Activated gamma-delta T cell treated with Interleukin-2 at 50 U/mL for 16 hours (primary cell): Measurements from ENCODE around the gene SLC35E1.

Experiments
- DNase-seq: peaks from one replicate; pipeline ENCODE4 v3.0.0-alpha.2; 2020

The SLC35E1 gene

DNA sequence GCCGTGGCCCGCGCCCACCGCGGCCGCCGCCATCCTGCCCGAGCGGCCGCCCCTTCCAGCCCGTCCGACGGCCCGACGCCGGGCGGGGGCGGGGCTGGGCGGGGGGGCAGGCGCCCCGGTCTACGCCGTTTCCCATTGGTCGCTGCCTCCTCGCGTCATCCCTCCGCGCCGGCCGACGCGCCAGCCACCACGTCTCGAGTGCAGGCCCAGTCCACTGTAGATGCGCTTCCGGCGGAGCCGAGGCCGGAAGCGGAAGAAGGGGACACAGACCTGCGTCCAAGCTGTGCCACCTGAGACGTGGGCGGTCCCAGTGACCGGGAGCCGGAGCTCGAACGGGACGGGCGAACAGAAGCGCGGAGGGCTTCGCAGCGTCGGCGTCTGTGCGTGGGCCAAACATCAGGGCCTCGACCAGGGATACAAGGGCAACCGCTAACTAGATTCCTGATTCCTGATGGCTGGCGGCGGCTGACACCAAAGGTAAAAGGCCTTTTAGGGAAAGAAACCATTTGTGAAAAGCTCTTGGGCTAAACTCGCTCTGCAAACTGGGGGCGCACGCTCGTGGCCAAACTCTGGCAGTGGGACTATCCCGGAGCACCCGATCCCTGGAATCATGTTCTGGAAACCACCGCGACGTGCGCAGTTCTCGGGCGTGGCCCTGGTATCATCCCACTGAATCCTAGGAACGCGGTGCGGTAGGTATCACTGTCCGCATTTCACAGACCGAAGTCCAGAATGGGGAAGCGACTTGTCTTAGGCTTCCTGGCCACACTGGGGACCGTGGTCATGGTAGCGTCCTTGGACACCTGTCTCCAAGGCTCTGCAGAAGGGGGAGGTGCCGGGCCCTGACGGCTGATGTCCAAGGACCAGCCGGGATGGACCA is at the start of gene SLC35E1:
Gene SLC35E1, minus strand, starts transcription at position 84 of the 880 bp plus-strand sequence. Its CDS starts 51 bp downstream, at position 33.
- peak; percentile 87 for DNase-seq

DNA sequence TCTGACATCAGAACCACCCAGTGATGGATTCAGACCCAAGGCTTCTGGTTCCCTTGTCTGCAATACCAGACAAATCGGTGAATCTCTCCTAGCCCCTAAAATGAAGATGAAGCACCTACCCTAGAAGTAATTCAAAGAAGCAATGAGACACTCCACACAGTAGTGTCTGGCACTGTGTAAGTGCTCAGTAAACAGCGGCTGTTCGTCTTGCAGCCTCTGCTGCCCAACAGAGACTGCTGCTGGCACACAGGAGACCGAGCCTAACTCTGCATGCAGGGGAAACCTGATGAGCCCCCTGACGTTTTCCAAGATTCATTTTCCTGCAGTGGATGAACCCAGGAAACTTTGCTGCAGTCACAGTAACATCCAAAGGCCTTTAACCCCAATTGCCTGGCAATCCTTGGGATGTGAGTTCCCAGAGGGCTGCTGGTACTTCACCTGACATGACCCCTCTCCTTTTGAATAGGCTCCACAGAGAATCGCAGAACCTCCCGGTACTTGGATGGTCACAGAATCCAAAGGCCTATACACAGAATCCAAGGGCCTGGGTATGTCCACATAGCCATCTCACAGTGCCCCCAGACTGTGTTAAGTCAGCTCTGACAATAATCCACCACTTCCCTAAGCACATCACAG is 49.1 kb upstream of the SLC35E1 start:
- no peak for DNase-seq

GRCh38 chr19:16620584-16620983 is 48.4 kb upstream of the SLC35E1 start:
- no peak for DNase-seq

GRCh38 chr19:16620018-16620417 is 47.8 kb upstream of the SLC35E1 start:
- no peak for DNase-seq

GRCh38 chr19:16619457-16619856 is 47.2 kb upstream of the SLC35E1 start:
- no peak for DNase-seq

GRCh38 chr19:16618248-16618647 is 46.0 kb upstream of the SLC35E1 start:
- DNase-seq, result no peak

- DNase-seq, result no peak
These were observed 43.6 kb upstream of the SLC35E1 start for GRCh38 chr19:16615808-16616207.

DNA sequence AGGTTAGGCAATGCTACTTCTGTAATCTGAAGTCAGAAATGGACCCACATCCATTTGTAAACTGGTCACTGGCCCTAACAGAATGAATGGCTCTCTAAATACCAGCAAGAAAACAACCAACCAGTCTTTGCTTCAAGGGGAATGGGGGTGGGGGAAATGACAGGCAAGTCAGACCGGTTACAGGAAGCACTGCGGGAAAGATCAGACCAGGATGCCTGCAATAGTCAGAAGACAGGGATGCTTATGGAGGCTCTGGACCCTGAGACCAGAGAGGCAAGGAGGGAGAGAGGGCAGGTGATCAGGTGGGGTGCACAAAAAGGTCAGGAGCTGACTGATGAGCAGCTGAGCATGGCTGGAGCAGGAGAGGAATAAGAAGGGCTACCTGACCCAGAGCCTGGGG is 42.7 kb upstream of the SLC35E1 start:
- no peak for DNase-seq

- no peak for DNase-seq
These were observed 41.6 kb upstream of the SLC35E1 start for GRCh38 chr19:16613841-16614240.

GRCh38 chr19:16612636-16613035 is 40.4 kb upstream of the SLC35E1 start:
- no peak for DNase-seq

DNA sequence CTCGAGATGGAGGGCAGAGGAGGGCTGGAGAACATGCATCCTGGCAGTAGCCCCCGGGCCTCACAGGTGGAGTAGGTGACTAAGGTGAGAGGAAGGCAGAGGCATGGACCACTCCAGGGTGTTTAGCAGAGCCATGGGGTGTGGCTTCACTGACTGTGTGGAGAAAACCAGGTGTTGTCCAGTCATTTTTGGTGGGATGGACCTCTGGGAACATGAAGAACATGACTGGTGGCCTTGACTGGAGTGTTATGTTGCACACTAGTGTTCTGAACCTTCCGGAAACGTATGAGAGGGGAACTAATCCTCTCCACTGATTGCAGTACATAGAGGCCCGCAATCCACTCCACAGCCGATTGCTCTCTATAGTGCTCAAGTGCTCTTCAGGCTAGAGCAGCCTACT is 38.9 kb upstream of the SLC35E1 start:
- no peak for DNase-seq

DNA sequence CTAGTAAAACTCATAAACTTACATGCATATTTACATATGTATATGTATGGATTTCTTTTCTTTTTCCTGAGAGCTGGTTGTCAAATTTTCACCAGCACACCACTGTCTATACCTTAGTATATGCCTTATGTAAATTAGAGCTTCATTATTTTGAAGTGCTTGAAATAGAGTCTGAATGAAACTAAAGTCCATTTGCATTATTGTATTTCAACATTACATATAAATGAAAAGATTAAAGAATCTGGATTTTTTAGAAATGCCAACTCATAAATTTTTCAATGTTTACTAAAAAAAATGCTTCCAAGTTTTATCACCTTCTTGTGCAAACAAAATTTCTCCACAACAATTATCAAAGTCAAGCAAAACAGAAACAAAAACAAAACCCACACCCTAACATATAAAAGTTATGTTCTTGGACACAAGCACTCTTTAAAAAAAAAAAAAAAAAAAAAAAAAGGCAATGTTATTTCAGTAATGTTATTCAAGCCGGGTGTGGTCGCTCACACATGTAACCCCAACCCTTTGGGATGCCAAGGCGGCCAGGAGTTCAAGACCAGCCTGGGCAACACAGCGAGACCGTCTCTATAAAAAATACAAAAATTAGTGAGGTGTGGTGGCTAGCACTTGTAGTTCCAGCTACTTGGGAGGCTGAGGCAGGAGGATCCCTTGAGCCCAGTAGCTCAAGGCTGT is 37.4 kb upstream of the SLC35E1 start:
- DNase-seq, result no peak

DNA sequence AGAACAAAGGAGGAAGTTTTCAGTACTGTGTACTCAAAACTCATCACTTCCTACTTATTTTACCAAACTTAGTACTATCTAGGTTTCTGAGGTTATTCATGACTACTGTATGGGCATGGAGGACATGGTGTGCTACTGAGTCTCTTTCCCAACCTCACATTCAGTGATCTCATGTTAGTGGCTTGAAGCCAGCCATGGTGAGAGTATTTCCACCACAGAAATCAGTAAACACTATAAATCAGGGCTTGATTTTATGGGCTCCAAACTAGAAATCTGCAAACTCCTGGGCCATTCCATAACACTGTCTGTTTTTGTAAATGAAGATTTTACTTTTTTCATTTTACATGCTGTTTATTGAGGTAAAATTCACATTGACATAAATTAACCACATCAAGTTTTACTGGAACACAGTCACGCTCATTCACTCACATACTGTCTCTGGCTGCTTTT is 36.1 kb upstream of the SLC35E1 start:
- no peak for DNase-seq

DNA sequence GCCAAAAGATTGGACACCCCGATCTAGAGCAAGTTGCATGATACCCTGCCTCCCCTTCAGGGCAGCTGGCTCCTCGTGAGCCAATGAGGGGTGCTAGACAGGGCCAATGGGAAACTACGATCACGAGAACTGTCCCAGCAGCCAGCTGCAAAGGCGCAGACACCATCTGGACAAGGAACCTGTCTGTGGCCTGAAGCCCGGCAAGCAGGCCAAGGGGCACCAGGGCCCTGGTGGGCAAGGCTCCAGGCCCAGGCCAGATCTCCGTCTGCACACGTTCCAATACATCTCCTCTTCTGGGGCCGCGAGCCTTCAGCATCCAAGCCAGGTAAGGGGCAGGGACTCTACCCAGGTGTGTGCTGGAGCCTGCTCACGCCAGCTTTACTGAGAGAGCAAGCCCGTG is 35.6 kb upstream of the SLC35E1 start:
- DNase-seq, result no peak

- no peak for DNase-seq
These were observed 33.4 kb upstream of the SLC35E1 start for GRCh38 chr19:16605553-16605994.

- DNase-seq, result no peak
These were observed 32.9 kb upstream of the SLC35E1 start for GRCh38 chr19:16605115-16605514.

GRCh38 chr19:16604615-16605014 is 32.4 kb upstream of the SLC35E1 start:
- DNase-seq, result no peak

GRCh38 chr19:16603090-16603489 is 30.9 kb upstream of the SLC35E1 start:
- no peak for DNase-seq

GRCh38 chr19:16601378-16602052 is 29.3 kb upstream of the SLC35E1 start:
- DNase-seq, result no peak

DNA sequence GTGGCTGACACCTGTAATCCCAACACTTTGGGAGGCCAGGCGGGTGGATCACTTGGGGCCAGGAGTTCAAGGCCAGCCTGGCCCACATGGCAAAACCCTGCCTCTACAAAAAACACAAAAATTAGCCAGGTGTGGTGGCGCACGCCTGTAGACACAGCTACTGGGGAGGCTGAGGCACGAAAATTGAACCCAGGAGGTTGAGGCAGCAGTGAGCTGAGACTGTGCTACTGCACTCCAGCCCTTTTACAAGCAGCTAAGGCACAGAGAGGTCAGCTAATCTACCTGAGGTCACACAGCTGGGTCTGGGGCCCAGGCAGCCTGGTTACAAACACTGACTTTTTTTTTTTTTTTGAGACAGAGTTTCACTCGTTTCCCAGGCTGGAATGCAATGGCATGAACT is 28.6 kb upstream of the SLC35E1 start:
- DNase-seq, result no peak

DNA sequence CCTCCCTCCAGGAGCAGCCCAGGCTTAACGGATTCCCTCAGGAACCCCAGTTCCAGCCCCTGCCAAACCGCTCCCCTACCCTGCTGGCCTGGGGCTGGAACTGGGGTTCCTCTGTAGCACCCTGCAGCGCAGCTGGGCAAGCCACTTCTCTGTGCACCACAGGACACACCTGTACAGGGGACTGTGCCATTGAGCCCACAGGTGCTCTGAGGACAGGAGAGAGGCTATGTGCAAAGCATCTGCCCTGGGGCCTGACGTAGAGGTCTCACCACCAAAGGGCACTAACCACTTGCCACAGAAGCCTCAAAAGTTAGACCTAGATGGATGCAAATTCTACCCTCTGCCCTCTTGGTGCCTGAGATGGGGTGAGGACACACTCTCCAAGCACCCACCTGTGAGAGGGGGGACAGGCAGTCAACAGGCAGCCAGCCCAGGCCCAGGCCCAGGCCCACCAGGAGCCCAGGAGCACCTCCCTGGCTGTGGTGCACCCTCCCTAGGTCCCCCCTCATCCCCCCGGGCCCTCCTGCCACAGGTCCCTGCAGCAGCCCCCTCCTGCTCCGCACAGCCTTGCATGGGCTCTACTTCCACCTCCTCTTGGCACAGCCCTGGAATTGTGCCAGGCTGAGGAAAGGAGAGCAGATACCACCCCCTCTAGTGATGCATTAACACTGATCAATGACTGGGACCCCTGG is 27.6 kb upstream of the SLC35E1 start:
- DNase-seq, result no peak

DNA sequence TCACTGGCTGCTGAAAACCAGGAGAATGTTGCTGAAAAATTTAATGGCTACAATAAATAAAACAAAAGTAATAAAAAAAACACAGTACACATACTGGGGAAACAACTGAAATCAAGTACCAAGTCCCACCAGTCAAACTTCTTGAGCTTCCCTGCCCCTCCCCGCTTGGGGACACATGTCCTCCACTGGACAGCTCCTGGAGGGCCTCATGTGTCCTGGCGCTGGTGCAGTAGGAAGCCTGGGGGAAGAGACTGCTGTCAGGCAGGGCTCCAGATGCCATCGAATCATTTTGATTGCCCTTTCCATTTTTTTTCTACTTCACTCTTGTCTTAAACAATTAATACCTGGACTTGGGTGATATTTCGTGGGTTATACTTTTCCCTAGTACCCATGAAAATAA is 26.6 kb upstream of the SLC35E1 start:
- DNase-seq, result no peak
